Testis (tissue), 3 donors: Measurements from ENCODE around the gene ELOA. TPM values are rescaled to one million over a fixed set of nuclear protein-coding genes. Genes with fewer than 3 reads are reported as not detected.

Source experiments
- DNase-seq: peaks from one replicate; pipeline ENCODE4 v3.0.0-alpha.2; 2019
- H3K27ac ChIP-seq, 2 donors: fragments of 200-600 bp; sonication (generic); one replicate each; pipeline ENCODE4 v1.5.1; 2019
- H3K27me3 ChIP-seq: fragments of 200-600 bp; sonication (generic); one replicate; pipeline ENCODE4 v1.5.1; 2019
- H3K36me3 ChIP-seq: fragments of 200-600 bp; sonication (generic); one replicate; pipeline ENCODE4 v1.5.1; 2017; ENCODE audit warnings: low read depth; ENCODE audit errors: missing control alignments
- H3K4me1 ChIP-seq: fragments of 200-600 bp; sonication (generic); one replicate; pipeline ENCODE4 v1.5.1; 2019
- H3K4me3 ChIP-seq, 2 donors: fragments of 200-600 bp; sonication (generic); one replicate each; pipeline ENCODE4 v1.5.1; 2017 to 2019
- H3K9me3 ChIP-seq: fragments of 200-600 bp; sonication (generic); one replicate; pipeline ENCODE4 v1.5.1; 2017
- POLR2A ChIP-seq: fragments of 450-650 bp; IDR thresholded peaks from one replicate; pipeline ENCODE4 v1.6.1; 2017; ENCODE audit warnings: antibody characterized with exemption, mild to moderate bottlenecking, moderate library complexity
- WGBS, 2 donors: methylation state at CpG; one replicate each; pipeline ENCODE4 v1.1.5; 2018; 5-methylcytosine and 5-hydroxymethylcytosine counted together
- intact Hi-C: fragments of 100-400 bp; cut with DNase I; formaldehyde crosslinking; loops from one replicate; pipeline ENCODE4 v1.15.1; 2023; ENCODE audit warnings: low total_unique reads
- polyA plus RNA-seq: library from polyadenylated mRNA; stranded (reverse); fragments of 350-450 nt; fragmentation: Illumina TruSeq; extraction: RNeasy Lipid Tissue Mini Kit (QIAGEN cat#74804); gene quantifications from one replicate; pipeline ENCODE4 v1.2.3, GENCODE V29; 2014; ENCODE audit warnings: low read depth, low replicate concordance; ENCODE audit not compliant: insufficient read depth
- total RNA-seq, 2 donors: library from RNA; depleted of rRNA; stranded (reverse); fragments of >200 nt; gene quantifications; one replicate each; pipeline ENCODE4 v1.2.3, GENCODE V29; 2016
- TF ChIP-seq, protein P1 (sequence below), 3 experiments: fragments of 450-650 bp in 2 of 3; fragments of 200-600 bp in 1 of 3; sonication (generic) in 1 of 3; IDR thresholded peaks; one replicate each; pipeline ENCODE4 v1.5.1; 2016 to 2019; ENCODE audit warnings: antibody characterized with exemption in 3 of 3, mild to moderate bottlenecking in 2 of 3, moderate library complexity in 1 of 3

The ELOA gene
- total and polyA plus RNA-seq, 3 donors from 2014 or later: 38.7 to 51.3 (median 41.9) TPM

DNA sequence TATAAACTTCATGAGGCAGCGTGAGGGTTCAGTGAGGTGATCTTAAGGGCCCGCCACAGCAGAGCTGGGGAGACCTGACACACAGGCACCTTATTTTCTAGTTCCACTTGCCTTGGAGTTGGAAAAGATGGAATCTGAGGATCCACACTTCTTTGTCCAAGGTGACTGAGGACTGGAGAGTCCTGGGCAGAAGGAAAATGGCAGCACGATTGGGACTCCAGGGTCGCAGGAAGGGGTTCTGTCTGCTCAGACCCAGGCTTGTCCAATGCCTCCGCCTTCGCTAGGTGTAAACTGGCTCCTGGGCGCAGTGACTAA is 55.9 kb downstream of the ELOA start:
- Histone ChIP-seq H3K36me3 (no peaks in the 10 kb centered on the region), H3K27ac (peak overlapping the region in 1 of 2 donors; percentile 85), H3K4me1 (peaks cover 22% of the 10 kb centered on the region), H3K27me3 (no peaks in the 10 kb centered on the region), H3K9me3 (no peaks in the 10 kb centered on the region), H3K4me3 (peak overlapping the region in 1 of 2 donors; percentile 86)
- intact Hi-C loops: no loop called here
- 62 to 67% methylated on average over 7 of the region's 7 CpGs for WGBS, 2 donors
- TF ChIP-seq, protein P1, sequence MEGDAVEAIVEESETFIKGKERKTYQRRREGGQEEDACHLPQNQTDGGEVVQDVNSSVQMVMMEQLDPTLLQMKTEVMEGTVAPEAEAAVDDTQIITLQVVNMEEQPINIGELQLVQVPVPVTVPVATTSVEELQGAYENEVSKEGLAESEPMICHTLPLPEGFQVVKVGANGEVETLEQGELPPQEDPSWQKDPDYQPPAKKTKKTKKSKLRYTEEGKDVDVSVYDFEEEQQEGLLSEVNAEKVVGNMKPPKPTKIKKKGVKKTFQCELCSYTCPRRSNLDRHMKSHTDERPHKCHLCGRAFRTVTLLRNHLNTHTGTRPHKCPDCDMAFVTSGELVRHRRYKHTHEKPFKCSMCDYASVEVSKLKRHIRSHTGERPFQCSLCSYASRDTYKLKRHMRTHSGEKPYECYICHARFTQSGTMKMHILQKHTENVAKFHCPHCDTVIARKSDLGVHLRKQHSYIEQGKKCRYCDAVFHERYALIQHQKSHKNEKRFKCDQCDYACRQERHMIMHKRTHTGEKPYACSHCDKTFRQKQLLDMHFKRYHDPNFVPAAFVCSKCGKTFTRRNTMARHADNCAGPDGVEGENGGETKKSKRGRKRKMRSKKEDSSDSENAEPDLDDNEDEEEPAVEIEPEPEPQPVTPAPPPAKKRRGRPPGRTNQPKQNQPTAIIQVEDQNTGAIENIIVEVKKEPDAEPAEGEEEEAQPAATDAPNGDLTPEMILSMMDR (IDR thresholded peaks at IDR 0.05): no peak
- no peak for DNase-seq

DNA sequence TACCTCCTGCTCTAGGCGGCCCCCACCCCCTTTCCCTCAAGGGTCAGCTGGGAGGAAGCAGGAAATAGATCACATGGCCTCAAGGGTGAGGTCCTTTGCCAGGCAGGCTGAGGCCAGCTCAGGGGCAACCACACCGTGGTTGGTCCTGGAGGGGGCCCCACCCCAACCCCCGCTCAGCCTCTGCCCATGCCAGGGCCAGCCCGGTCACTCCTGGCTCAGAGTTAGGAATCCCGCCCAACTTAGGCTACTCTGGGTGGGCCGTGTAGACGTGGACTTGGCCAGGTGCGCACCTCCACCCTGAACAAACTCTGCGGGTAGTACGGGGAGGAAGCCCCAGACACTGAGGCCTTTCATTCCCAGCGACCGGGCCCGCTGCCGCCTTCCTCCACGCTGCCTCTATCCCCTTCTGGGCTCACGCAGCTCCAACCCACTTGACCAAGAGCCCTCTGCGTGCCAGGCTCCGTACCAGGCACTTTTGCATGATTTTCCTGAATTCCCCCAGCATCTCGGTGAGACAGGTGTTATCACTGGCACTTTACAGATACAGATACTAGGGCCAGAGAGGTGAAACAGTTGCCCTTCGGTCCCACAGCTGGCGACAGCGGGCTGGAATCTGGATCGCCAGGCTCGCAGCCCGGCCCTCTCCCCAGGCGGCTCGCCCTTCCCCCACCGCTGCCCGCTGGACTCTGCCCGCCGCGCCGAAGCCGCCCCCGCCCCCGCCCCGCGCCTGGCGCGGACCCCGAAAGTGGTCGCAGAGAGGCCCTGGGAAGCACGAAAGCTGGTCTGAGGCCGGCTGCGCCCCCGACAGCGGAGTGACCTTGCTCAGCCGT is 56.5 kb downstream of the ELOA start:
- H3K4me3 ChIP-seq: peak overlapping the region; percentile 71 to 86
- no peaks in the 10 kb centered on the region for H3K27me3 ChIP-seq
- intact Hi-C loops: no loop called here
- peak overlapping the region; percentile 85 for H3K27ac ChIP-seq
- 5 to 7% methylated on average over 10 to 47 of the region's 48 CpGs for WGBS, 2 donors
- no peak for DNase-seq
- H3K9me3 ChIP-seq: no peaks in the 10 kb centered on the region
- peaks cover 22% of the 10 kb centered on the region for H3K4me1 ChIP-seq
- no peak for TF ChIP-seq POLR2A
- TF ChIP-seq, protein P1 (IDR thresholded peaks at IDR 0.05): no peak
- no peaks in the 10 kb centered on the region for H3K36me3 ChIP-seq

GRCh38 chr1:23800400-23801337 is 57.4 kb downstream of the ELOA start, which contains the start of gene GALE:
Gene GALE (minus strand): TSS chr1:23800754. CDS start chr1:23799007, 1,747 bp downstream.
- Histone ChIP-seq H3K27ac (peak within 1 kb of the TSS; percentile 85), H3K4me3 (peak within 1 kb of the TSS; percentile 71 to 86), H3K36me3 (no peaks in the 10 kb centered on the region), H3K4me1 (peaks cover 22% of the 10 kb centered on the region), H3K27me3 (no peaks in the 10 kb centered on the region), H3K9me3 (no peaks in the 10 kb centered on the region)
- 0 to 1% methylated on average over 6 to 66 of the region's 82 CpGs for WGBS, 2 donors
- DNase-seq: peak; percentile 97
- TF ChIP-seq POLR2A: no peak
- TF ChIP-seq, protein P1 (IDR thresholded peaks at IDR 0.05): peak in 1 of 3 experiments; percentile 37
- intact Hi-C loops: no loop called here

DNA sequence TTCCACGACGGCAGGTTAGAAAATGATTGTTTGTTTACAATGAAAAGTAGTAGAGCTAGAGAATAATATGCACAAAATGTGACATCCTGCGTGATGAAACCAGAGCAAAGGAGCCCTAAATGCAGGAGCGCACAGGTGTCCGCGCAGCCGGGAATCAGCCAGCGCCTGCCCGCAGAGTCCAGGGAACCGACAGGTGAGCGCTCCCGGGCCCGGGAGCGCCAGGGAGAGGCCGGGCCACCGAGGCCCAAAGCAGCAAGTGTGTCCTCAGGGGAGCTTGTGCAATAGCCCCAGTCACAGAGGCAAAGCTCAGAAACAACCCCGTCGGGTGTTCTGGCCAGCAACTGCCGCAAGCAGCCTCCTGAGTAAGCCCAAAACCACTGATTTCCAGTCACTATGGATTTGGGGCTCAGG is 58.1 kb downstream of the ELOA start:
- H3K4me3 ChIP-seq: peak overlapping the region; percentile 71 to 86
- no peak for TF ChIP-seq POLR2A
- TF ChIP-seq, protein P1 (IDR thresholded peaks at IDR 0.05): no peak
- peaks cover 22% of the 10 kb centered on the region for H3K4me1 ChIP-seq
- H3K27ac ChIP-seq: peak overlapping the region; percentile 85
- H3K27me3 ChIP-seq: no peaks in the 10 kb centered on the region
- H3K36me3 ChIP-seq: no peaks in the 10 kb centered on the region
- no peak for DNase-seq
- H3K9me3 ChIP-seq: no peaks in the 10 kb centered on the region
- 12 to 19% methylated on average over 16 to 19 of the region's 19 CpGs for WGBS, 2 donors
- intact Hi-C loops: no loop called here
